Neural cell (in vitro differentiated cells): ENCODE measurements around the gene LHFPL4.

ENCODE experiments used
- EP300 ChIP-seq: fragments of 450-650 bp; conservative IDR thresholded peaks from 2 replicates; pipeline ENCODE4 v1.6.1; 2014; ENCODE audit warnings: antibody characterized with exemption, mild to moderate bottlenecking, moderate library complexity; ENCODE audit not compliant: poor library complexity, severe bottlenecking
- EZH2 ChIP-seq: fragments of 200-600, 300-800 bp; shearing (Covaris generic), sonication (generic); IDR thresholded peaks from 2 replicates; pipeline ENCODE4 v1.6.1; 2014; ENCODE audit warnings: antibody characterized with exemption, low read length, borderline replicate concordance, mild to moderate bottlenecking; ENCODE audit not compliant: insufficient read depth, poor library complexity, severe bottlenecking
- POLR2AphosphoS5 ChIP-seq: IDR thresholded peaks from 2 replicates; pipeline ENCODE4 v1.6.1; 2012
- RAD21 ChIP-seq: fragments of 450-650 bp; conservative IDR thresholded peaks from 2 replicates; pipeline ENCODE4 v1.6.1; 2014; ENCODE audit warnings: antibody characterized with exemption, mild to moderate bottlenecking, moderate library complexity
- TAF1 ChIP-seq: IDR thresholded peaks from 2 replicates; pipeline ENCODE4 v1.6.1; 2012; ENCODE audit warnings: low read depth
- TF ChIP-seq, protein P1 (sequence below): fragments of 450-650 bp; IDR thresholded peaks from 2 replicates; pipeline ENCODE4 v1.5.1; 2014; ENCODE audit warnings: antibody characterized with exemption, mild to moderate bottlenecking, moderate library complexity; ENCODE audit not compliant: poor library complexity, severe bottlenecking

DNA sequence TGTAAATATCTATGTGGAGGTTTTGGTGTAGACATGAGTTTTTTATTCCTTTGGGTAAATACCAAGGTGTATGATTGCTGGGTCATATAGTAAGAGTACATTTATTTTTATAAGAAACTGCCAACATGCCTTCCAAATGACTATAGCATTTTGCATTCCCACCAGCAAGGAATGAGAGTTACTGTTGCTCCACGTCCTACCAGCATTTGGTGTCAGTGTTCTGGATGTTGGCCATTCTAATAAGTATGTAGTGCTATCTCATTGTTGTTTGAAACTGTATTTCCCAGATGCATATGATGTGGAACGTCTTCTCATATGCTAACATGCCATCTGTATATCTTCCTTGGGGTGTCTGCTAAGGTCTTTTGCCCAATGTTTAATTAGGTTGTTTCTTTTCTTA lies 38.7 kb downstream of the LHFPL4 start:
- TF ChIP-seq, protein P1, sequence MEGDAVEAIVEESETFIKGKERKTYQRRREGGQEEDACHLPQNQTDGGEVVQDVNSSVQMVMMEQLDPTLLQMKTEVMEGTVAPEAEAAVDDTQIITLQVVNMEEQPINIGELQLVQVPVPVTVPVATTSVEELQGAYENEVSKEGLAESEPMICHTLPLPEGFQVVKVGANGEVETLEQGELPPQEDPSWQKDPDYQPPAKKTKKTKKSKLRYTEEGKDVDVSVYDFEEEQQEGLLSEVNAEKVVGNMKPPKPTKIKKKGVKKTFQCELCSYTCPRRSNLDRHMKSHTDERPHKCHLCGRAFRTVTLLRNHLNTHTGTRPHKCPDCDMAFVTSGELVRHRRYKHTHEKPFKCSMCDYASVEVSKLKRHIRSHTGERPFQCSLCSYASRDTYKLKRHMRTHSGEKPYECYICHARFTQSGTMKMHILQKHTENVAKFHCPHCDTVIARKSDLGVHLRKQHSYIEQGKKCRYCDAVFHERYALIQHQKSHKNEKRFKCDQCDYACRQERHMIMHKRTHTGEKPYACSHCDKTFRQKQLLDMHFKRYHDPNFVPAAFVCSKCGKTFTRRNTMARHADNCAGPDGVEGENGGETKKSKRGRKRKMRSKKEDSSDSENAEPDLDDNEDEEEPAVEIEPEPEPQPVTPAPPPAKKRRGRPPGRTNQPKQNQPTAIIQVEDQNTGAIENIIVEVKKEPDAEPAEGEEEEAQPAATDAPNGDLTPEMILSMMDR = no peak
- no peak for TF ChIP-seq EP300
- TF ChIP-seq EZH2 = no peak
- TF ChIP-seq RAD21 = no peak
- no peak for TF ChIP-seq TAF1
- TF ChIP-seq POLR2AphosphoS5 = no peak
